Measurements from ENCODE around the gene DMPK. TPM values are rescaled to one million over a fixed set of nuclear protein-coding genes. Genes with fewer than 3 reads are reported as not detected.

DMPK gene
- polyA plus RNA-seq, 1 of the 3 experiments (the other 2 are of a cell fraction) = 92.2 TPM

DNA sequence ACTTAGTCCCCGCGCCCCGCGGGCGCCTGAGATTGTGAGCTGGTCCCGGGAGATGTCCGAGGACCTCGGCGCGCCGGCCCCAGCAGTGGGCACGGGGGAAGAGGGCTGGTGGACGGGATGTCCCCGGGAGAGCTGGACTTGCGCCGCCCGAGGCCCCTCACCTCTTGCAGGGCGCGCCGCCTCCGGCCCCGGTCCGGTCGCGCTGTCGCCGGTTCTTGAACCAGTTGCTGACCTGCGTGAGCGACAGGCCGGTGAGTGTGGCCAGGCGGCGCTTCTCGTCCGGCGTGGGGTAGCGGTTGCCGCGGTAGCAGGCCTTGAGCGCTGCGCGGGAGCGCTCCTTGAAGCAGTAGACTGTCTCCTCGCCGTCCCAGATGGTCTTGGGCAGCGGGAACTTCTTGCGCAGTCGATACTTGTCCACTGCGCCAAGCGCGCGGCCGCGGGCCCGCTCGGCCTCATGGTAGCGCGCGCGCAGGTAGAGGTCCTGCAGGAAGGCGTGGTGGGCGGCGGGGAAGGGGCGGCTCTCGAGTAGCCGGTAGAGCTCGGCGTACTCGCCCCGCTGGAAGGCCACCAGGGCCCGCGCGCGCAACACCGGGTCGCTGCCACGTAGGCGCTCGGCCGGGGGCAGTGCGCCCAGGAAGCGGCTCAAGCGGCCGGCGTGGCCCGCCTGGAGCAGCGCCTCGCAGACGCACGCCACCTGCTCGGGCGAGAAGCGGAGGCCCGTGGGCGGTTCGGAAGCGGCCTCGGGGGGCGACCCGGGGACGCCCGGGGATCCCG is 14.2 kb downstream of the DMPK start:
- peak overlapping the region; percentile 64 to 70 for H3K4me3 ChIP-seq (ENCODE audit: low read depth in 2 of 2, low read length in 1 of 2)
- 2% methylated on average over 18 of the region's 102 CpGs for WGBS (ENCODE audit: low lambda C conversion rate)
- peaks cover 1 to 19% of the 10 kb centered on the region in 2 experiments for H3K36me3 ChIP-seq (replicated peaks in 1 of 2; ENCODE audit: control insufficient read depth in 1 of 2, insufficient read depth in 2 of 2, low read length in 1 of 2)
- ChIA-PET POLR2A (interaction anchor here (1.2 to 3.6 kb wide), 4 partner anchors 14 to 51 kb away, joined by 3 to 11 read pairs (median 4); partner anchors contain the start of genes DMPK, DMWD and FBXO46), CTCF (interaction anchor here (0.9 to 5.9 kb wide), 16 partner anchors 10 to 192 kb away, joined by 3 to 100 read pairs (median 7); partner anchors contain the start of genes DMWD and QPCTL)
- no peaks in the 10 kb centered on the region for H3K27me3 ChIP-seq (ENCODE audit: insufficient read depth)
- no peaks in the 10 kb centered on the region for H3K9me3 ChIP-seq
- H3K4me1 ChIP-seq (ENCODE audit: control insufficient read depth in 1 of 2, insufficient read depth in 2 of 2, low read depth in 1 of 2, low read length in 1 of 2) = peaks cover 8 to 29% of the 10 kb centered on the region in 2 experiments; a peak in 3 of 4 replicates
- no peak for TF ChIP-seq RFX5 (IDR thresholded peaks at IDR 0.05; ENCODE audit: low read length)
- TF ChIP-seq, protein P1, sequence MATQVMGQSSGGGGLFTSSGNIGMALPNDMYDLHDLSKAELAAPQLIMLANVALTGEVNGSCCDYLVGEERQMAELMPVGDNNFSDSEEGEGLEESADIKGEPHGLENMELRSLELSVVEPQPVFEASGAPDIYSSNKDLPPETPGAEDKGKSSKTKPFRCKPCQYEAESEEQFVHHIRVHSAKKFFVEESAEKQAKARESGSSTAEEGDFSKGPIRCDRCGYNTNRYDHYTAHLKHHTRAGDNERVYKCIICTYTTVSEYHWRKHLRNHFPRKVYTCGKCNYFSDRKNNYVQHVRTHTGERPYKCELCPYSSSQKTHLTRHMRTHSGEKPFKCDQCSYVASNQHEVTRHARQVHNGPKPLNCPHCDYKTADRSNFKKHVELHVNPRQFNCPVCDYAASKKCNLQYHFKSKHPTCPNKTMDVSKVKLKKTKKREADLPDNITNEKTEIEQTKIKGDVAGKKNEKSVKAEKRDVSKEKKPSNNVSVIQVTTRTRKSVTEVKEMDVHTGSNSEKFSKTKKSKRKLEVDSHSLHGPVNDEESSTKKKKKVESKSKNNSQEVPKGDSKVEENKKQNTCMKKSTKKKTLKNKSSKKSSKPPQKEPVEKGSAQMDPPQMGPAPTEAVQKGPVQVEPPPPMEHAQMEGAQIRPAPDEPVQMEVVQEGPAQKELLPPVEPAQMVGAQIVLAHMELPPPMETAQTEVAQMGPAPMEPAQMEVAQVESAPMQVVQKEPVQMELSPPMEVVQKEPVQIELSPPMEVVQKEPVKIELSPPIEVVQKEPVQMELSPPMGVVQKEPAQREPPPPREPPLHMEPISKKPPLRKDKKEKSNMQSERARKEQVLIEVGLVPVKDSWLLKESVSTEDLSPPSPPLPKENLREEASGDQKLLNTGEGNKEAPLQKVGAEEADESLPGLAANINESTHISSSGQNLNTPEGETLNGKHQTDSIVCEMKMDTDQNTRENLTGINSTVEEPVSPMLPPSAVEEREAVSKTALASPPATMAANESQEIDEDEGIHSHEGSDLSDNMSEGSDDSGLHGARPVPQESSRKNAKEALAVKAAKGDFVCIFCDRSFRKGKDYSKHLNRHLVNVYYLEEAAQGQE (IDR thresholded peaks at IDR 0.05; ENCODE audit: low read depth, low read length) = no peak
- TF ChIP-seq NRF1 (IDR thresholded peaks at IDR 0.05; ENCODE audit: low read depth, low read length) = peak; percentile 28; the same call in 1 of the 2 replicates
- no peak for TF ChIP-seq SMC3 (IDR thresholded peaks at IDR 0.05; ENCODE audit: low read depth, low read length)
- TF ChIP-seq, protein P2, sequence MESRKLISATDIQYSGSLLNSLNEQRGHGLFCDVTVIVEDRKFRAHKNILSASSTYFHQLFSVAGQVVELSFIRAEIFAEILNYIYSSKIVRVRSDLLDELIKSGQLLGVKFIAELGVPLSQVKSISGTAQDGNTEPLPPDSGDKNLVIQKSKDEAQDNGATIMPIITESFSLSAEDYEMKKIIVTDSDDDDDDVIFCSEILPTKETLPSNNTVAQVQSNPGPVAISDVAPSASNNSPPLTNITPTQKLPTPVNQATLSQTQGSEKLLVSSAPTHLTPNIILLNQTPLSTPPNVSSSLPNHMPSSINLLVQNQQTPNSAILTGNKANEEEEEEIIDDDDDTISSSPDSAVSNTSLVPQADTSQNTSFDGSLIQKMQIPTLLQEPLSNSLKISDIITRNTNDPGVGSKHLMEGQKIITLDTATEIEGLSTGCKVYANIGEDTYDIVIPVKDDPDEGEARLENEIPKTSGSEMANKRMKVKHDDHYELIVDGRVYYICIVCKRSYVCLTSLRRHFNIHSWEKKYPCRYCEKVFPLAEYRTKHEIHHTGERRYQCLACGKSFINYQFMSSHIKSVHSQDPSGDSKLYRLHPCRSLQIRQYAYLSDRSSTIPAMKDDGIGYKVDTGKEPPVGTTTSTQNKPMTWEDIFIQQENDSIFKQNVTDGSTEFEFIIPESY (IDR thresholded peaks at IDR 0.05; ENCODE audit: borderline replicate concordance, low read depth) = no peak
- no peak for TF ChIP-seq JUND (IDR thresholded peaks at IDR 0.05)
- TF ChIP-seq TEAD4 (IDR thresholded peaks at IDR 0.05; ENCODE audit: borderline replicate concordance, insufficient read depth) = no peak
- TF ChIP-seq TAF1 (IDR thresholded peaks at IDR 0.05; ENCODE audit: borderline replicate concordance, low read depth, low read length) = peak; percentile 15; the same call in 1 of the 2 replicates
- 0 out of 2 replicates have a peak, but pooled peaks have one; percentile 42 for TF ChIP-seq SIN3A (IDR thresholded peaks at IDR 0.05; ENCODE audit: borderline replicate concordance, low read depth, low read length)
- TF ChIP-seq MXI1 (IDR thresholded peaks at IDR 0.05; ENCODE audit: low read depth, low read length) = 0 out of 2 replicates have a peak, but pooled peaks have one; percentile 15
- TF ChIP-seq, protein P3, sequence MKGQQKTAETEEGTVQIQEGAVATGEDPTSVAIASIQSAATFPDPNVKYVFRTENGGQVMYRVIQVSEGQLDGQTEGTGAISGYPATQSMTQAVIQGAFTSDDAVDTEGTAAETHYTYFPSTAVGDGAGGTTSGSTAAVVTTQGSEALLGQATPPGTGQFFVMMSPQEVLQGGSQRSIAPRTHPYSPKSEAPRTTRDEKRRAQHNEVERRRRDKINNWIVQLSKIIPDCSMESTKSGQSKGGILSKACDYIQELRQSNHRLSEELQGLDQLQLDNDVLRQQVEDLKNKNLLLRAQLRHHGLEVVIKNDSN (IDR thresholded peaks at IDR 0.05; ENCODE audit: borderline replicate concordance, low read depth) = no peak
- TF ChIP-seq FOXJ3 (CRISPR knock-in tag; IDR thresholded peaks at IDR 0.05) = no peak
- TF ChIP-seq GABPA (IDR thresholded peaks at IDR 0.05; ENCODE audit: low read depth) = no peak
- TF ChIP-seq, protein P4, sequence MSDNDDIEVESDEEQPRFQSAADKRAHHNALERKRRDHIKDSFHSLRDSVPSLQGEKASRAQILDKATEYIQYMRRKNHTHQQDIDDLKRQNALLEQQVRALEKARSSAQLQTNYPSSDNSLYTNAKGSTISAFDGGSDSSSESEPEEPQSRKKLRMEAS (IDR thresholded peaks at IDR 0.05; ENCODE audit: low read depth) = peak; percentile 45; the same call in 1 of the 2 replicates
- TF ChIP-seq, protein P5, sequence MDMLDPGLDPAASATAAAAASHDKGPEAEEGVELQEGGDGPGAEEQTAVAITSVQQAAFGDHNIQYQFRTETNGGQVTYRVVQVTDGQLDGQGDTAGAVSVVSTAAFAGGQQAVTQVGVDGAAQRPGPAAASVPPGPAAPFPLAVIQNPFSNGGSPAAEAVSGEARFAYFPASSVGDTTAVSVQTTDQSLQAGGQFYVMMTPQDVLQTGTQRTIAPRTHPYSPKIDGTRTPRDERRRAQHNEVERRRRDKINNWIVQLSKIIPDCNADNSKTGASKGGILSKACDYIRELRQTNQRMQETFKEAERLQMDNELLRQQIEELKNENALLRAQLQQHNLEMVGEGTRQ (IDR thresholded peaks at IDR 0.05; ENCODE audit: borderline replicate concordance, low read depth, low read length) = no peak
- peak overlapping the region; percentile 99 for H3K4me2 ChIP-seq
- H3K79me2 ChIP-seq (ENCODE audit: insufficient read depth) = no peaks in the 10 kb centered on the region
- H2AFZ ChIP-seq (ENCODE audit: low read depth) = no peak overlapping the region
- H4K20me1 ChIP-seq (ENCODE audit: insufficient read depth) = peaks cover 11% of the 10 kb centered on the region; the same call in 1 of the 2 replicates
- peak overlapping the region; percentile 78 for H3K9ac ChIP-seq
- peak overlapping the region; percentile 84 to 95 for H3K27ac ChIP-seq (ENCODE audit: low read depth in 2 of 2, low read length in 1 of 2)
- peak; percentile 67 for DNase-seq
- H3K9me2 ChIP-seq = no peaks in the 10 kb centered on the region
- peaks cover 33% of the 10 kb centered on the region for H3F3A ChIP-seq (replicated peaks; ENCODE audit: insufficient read depth)
